GM21825 (cell line): Measurements from ENCODE around the gene CHAF1B.

Experiments used
- ATAC-seq: cut with Tn5 transposase; IDR thresholded peaks from one replicate; pipeline ENCODE4 v1.9.1; 2021; ENCODE audit warnings: mild to moderate bottlenecking, moderate library complexity; ENCODE audit not compliant: unreplicated experiment

Gene CHAF1B

GRCh38 chr21:36425286-36425685 is 40.1 kb downstream of the CHAF1B start:
- no peak for ATAC-seq

GRCh38 chr21:36427502-36427901 is 42.3 kb downstream of the CHAF1B start:
- no peak for ATAC-seq

GRCh38 chr21:36428761-36429432 is 43.7 kb downstream of the CHAF1B start:
- no peak for ATAC-seq

GRCh38 chr21:36429947-36430546 is 44.9 kb downstream of the CHAF1B start:
- ATAC-seq, result peak; percentile 89

DNA sequence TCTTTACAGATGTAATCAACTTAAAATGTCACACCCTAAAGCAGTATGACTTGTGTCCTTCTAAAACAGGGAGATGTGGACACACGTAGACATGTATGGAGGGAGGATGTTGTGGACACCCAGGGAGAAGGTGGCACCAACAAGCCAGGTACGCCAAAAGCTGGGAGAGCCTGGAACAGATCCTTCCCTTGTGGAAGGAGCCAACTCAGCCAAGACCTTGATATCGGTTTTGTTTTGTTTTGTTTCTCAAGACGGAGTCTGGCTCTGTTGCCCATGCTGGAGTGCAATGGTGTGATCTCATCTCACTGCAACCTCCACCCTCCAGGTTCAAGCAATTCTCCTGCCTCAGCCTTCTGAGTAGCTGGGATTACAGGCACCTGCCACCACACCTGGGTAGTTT is 45.6 kb downstream of the CHAF1B start:
- no peak for ATAC-seq

DNA sequence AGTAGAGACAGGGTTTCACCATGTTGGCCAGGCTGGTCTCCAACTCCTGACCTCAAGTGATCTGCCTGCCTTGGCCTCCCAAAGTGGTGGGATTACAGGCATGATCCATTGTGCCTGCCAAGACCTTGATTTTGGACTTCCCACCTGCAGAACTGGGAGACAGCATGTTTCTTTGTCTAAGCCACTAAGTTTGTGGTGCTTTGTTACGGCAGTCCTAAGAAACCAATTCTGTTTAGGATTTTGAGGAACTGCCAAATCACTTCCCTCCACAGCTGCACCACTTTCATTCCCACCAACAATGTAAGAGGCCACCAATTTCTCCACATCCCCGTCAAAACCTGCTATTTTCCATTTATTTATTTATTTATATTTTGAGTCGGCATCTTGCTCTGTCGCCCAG is 46.1 kb downstream of the CHAF1B start:
- ATAC-seq, result no peak

- ATAC-seq, result no peak
Measured at GRCh38 chr21:36433059-36433709, 48.0 kb downstream of the CHAF1B start.

DNA sequence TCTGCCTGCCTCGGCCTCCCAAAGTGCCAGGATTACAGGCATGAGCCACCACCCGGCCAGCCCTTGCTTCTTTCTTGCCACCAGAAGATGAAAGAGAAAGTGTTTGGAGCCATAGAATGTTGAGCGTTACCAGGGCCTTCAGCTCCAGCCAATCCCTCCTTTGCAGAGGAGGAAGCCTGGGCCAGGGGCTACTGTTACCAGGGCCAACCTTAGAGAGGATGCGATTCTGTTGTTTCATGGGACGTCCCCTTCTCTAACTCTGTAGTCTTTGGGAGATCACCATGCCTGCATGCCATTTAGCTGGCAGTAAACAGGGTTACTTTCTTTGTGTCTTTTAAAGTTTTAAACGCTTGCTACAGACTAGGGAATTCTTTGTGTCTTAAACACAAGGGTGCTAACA is 49.0 kb downstream of the CHAF1B start:
- no peak for ATAC-seq

DNA sequence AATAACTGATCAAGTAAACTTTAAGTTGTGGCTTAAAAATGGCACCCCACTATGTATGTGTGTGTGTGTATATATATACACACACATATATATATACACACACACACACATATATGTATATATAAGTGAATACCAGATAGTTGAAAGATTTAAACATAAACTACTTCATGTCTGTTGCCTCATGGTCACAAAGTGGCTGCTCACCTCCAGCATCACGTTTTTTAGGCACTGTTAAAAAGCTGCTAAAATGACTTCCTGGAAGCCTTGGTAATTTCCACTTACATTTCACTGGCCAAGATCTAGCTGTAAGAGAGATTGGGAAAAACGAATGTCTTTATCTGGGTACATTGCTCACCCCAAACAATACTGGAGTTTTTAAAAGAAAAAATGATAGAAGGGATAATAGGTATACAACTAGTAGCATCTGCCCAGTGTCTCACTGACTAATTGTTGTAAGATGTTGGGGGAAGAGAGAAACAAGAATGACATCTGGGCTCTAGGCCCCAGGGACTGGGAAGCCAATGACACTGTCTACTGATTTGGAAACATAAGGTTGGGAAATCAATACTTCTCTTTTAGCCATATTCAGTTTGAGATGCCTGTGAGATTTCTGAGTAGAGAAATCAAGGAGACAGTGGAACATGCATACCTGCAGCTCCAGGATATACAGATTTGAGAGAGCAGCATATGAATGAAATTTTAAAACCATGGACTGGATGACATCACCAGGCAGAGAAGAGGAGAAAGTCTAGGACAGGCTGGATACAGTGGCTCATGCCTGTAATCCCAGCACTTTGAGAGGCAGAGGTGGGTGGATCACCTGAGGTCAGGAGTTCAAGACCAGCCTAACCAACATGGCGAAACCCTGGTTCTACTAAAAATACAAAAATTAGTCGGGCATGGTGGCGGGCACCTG is 51.9 kb downstream of the CHAF1B start:
- ATAC-seq, result no peak

GRCh38 chr21:36437745-36438128 is 52.5 kb downstream of the CHAF1B start:
- no peak for ATAC-seq

DNA sequence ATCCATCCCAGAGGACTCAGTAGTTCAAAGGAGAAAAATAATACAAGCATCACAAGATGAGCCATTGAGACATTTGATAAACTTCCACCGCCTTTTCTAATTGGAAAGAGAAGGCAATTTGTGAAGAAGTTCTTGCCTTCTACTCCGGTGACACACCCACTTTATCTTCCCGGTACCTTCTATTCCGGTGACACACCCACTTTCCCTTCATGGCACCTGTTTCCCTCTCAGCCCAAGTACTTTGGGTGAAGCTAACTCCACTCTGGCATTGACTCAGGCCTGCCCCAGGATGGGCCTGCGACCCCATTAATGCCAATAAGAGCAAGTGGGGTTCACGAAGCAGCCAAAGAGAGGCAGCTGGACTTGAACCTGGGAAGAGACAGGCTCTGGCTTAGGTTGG is 56.5 kb downstream of the CHAF1B start:
- ATAC-seq, result no peak

- ATAC-seq, result no peak
Measured at GRCh38 chr21:36446301-36446700, 61.1 kb downstream of the CHAF1B start.

DNA sequence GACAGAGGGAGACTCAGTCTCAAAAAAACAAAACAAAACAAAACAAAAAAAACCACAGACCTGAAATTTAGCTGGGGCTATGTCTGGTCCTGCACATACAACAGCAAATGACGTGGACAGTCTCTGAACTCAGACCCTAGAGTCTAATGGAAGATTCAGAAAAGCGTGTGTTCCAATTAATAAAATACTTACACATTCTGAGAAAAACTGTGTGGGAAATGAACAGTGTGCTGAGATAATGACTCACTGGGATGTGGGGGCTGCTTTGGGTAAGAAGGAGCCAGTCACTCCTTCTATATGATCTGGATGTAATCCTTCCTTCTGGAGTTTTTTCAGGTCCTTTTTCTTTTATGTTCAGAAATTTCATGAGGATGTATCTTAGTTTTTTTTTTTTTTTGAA is 65.3 kb downstream of the CHAF1B start:
- no peak for ATAC-seq

DNA sequence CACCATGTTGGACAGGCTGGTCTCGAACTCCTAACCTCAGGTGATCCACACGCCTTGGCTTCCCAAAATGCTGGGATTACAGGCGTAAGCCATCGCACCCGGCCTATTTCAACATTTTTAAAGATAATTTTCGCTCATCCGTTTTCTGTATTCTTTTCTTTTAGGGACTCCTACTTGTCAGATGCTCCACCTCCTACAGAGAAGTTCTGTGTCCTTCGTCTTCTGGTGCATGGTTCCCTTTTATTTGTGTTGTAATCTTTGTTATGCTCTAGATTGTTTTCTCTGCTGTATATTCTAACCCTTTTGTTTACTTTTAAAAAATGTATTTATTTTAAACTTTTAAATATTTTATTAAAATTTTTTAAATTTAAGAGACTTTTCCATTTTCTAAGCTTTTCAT is 66.3 kb downstream of the CHAF1B start:
- no peak for ATAC-seq

DNA sequence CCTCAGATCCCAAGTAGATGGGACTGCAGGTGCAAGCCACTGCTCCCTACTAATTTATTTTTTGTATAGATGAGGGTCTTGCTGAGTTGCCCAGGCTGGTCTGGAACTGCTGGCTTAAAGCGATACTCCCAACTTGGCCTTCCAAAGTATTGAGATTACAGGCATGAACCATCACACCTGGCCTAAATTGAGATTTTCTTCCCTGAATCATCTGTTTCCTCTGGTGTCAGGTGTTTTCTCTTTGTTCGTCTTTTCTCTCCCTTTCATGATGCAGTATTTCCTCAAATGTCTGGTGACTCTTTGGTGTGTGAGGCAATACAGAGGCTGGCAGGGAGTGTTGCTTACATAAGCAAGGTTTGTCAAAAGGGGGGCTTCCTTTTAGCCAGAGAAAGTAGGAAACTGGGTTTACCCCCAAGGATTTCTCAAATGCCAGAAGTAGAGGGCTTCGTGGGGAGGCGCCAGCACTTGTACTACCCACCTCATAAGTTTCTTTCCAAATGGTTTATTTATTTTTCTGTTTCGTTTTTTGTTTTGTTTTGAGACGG is 67.2 kb downstream of the CHAF1B start:
- ATAC-seq, result no peak

- no peak for ATAC-seq
Measured at GRCh38 chr21:36454093-36454531, 68.9 kb downstream of the CHAF1B start.

- ATAC-seq, result no peak
Measured at GRCh38 chr21:36454706-36455105, 69.5 kb downstream of the CHAF1B start.

- ATAC-seq, result no peak
Measured at GRCh38 chr21:36456729-36457414, 71.7 kb downstream of the CHAF1B start.

- ATAC-seq, result no peak
Measured at GRCh38 chr21:36459098-36459497, 73.9 kb downstream of the CHAF1B start.

DNA sequence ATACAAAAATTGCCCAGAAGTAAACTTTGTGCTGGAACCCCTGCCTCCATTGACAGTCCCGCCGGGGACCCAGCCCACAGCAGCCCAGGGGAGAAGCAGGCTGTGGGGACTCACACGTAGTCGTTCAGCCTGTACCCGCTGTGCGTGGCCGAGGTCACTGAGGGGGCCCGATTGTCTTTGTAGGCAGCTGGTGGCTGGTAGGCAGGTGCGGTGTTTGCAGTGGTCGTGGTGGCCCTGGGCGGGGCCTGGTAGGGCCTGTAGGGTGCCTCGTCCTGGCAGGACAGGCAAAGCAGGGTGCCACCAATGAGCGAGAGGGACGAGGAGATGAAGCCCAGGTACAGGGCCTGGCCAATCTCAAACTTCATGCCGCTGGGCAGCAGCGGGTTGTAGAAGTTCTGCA is 75.7 kb downstream of the CHAF1B start:
- ATAC-seq, result no peak
